HepG2 (cell line): ENCODE measurements around the gene KREMEN1. TPM values are rescaled to one million over a fixed set of nuclear protein-coding genes. Genes with fewer than 3 reads are reported as not detected.

Experiments
- ATAC-seq: fragments of 200-7000 bp; cut with Tn5 transposase; 3 replicates; pipeline ENCODE4 v1.9.1; 2020; ENCODE audit warnings: mild to moderate bottlenecking, moderate library complexity
- BruUV-seq: library from RNA; stranded (reverse); fragments of 400-500 nt; replicated peaks from 2 replicates; lab custom pipeline; 2021; lab: Mats Ljungman, UMichigan
- CTCF ChIA-PET: fragments of 300-600 bp; formaldehyde crosslinking; extraction: SDS; loops from one replicate; lab custom pipeline; 2021; ENCODE audit warnings: low total read pairs, inconsistent platforms, low intra/inter-chr PET ratio; lab: Yijun Ruan, JAX
- POLR2A ChIA-PET: fragments of 350-600 bp; sonication (Branson Sonifier 250); formaldehyde crosslinking; loops from one replicate; lab custom pipeline; 2020; ENCODE audit warnings: antibody characterized with exemption, inconsistent platforms; lab: Yijun Ruan, JAX
- DNase-seq: peaks from one replicate; pipeline ENCODE4 v3.0.0-alpha.2; 2015; ENCODE audit warnings: low spot score
- FAIRE-seq: peaks from 3 replicates; lab custom pipeline; 2011; peaks lifted over from hg19 to GRCh38; lab: Jason Lieb, UNC
- H2AFZ ChIP-seq: one replicate; pipeline ENCODE4 v1.6.1; 2011; ENCODE audit warnings: low read length, inconsistent platforms
- H3K27ac ChIP-seq: fragments of 300-600 bp; 3 replicates; pipeline ENCODE4 v1.8.0; 2011; ENCODE audit warnings: mixed run types, mild to moderate bottlenecking, mixed read lengths, low read length, inconsistent platforms; ENCODE audit not compliant: insufficient read depth; ENCODE audit errors: extremely low read length
- H3K27me3 ChIP-seq, 2 experiments: fragments of 200-600 bp in 1 of 2; 2 replicates in 1 of 2; 3 replicates in 1 of 2; pipeline versions ENCODE4 v1.6.0 to v1.8.0; 2011; ENCODE audit warnings: low read length in 2 of 2, mild to moderate bottlenecking in 2 of 2, moderate library complexity in 2 of 2, inconsistent platforms in 1 of 2; ENCODE audit not compliant: insufficient read depth in 2 of 2, control insufficient read depth in 1 of 2
- H3K36me3 ChIP-seq, 2 experiments: fragments of 200-600 bp in 1 of 2; replicated peaks in 1 of 2; 2 replicates in 1 of 2; 3 replicates in 1 of 2; pipeline versions ENCODE4 v1.5.1 to v1.8.0; 2011; ENCODE audit warnings: low read length in 2 of 2, inconsistent platforms in 1 of 2; ENCODE audit not compliant: insufficient read depth in 2 of 2, control insufficient read depth in 1 of 2
- H3K4me1 ChIP-seq: 2 replicates; pipeline ENCODE4 v1.5.1; 2012; ENCODE audit warnings: low read length, inconsistent platforms; ENCODE audit not compliant: insufficient read depth
- H3K4me2 ChIP-seq: 2 replicates; pipeline ENCODE4 v1.6.0; 2011; ENCODE audit warnings: low read depth, low read length, inconsistent platforms
- H3K4me3 ChIP-seq, 3 experiments: fragments of 200-600 bp in 1 of 3; sonication (generic), shearing (Covaris generic) in 1 of 3; replicated peaks in 1 of 3; 2 replicates each; pipeline ENCODE4 v1.5.1; 2011 to 2016; ENCODE audit warnings: low read length in 3 of 3, inconsistent platforms in 2 of 3, low read depth in 2 of 3, mild to moderate bottlenecking in 2 of 3, control low read depth in 1 of 3, mixed read lengths in 1 of 3; ENCODE audit not compliant: insufficient read depth in 1 of 3
- H3K79me2 ChIP-seq: one replicate; pipeline ENCODE4 v1.6.1; 2011; ENCODE audit warnings: low read length, inconsistent platforms; ENCODE audit not compliant: insufficient read depth
- H3K9ac ChIP-seq: 2 replicates; pipeline ENCODE4 v1.6.0; 2011; ENCODE audit warnings: mild to moderate bottlenecking, low read depth, low read length, inconsistent platforms; ENCODE audit not compliant: insufficient read depth
- H3K9me3 ChIP-seq: 2 replicates; pipeline ENCODE4 v1.5.1; 2012; ENCODE audit warnings: mild to moderate bottlenecking, low read length
- H4K20me1 ChIP-seq: 2 replicates; pipeline ENCODE4 v1.6.0; 2011; ENCODE audit warnings: inconsistent platforms, mild to moderate bottlenecking, low read length, moderate library complexity; ENCODE audit not compliant: insufficient read depth
- AHDC1 ChIP-seq: sonication (generic); formaldehyde crosslinking; IDR thresholded peaks from 2 replicates; pipeline ENCODE4 v1.5.1; 2020; ENCODE audit warnings: mild to moderate bottlenecking, missing genetic modification reagents, borderline replicate concordance
- EZH2 ChIP-seq: conservative IDR thresholded peaks from 2 replicates; pipeline ENCODE4 v1.6.1; 2012; ENCODE audit warnings: mild to moderate bottlenecking, low read depth, low read length, moderate library complexity
- RARA ChIP-seq: IDR thresholded peaks from 2 replicates; pipeline ENCODE4 v1.6.1; 2016; ENCODE audit warnings: missing genetic modification reagents, missing compliant biosample characterization
- SRSF1 ChIP-seq: fragments of 200-400 bp; formaldehyde crosslinking; optimal IDR thresholded peaks from 2 replicates; pipeline ENCODE3; 2017; ENCODE audit warnings: mild to moderate bottlenecking, low read depth, low read length, moderate library complexity
- TARDBP ChIP-seq: sonication (generic); formaldehyde crosslinking; IDR thresholded peaks from 2 replicates; pipeline ENCODE4 v1.8.0; 2022; ENCODE audit warnings: mild to moderate bottlenecking, missing genetic modification reagents
- U2AF1 ChIP-seq: fragments of 200-400 bp; formaldehyde crosslinking; optimal IDR thresholded peaks from 2 replicates; pipeline ENCODE3; 2017; ENCODE audit warnings: mild to moderate bottlenecking, low read depth, low read length
- ZNF180 ChIP-seq: sonication (generic); formaldehyde crosslinking; IDR thresholded peaks from 2 replicates; pipeline ENCODE4 v1.4.0; 2020; ENCODE audit warnings: low read depth, missing genetic modification reagents, borderline replicate concordance
- ZNF251 ChIP-seq: sonication (generic); formaldehyde crosslinking; IDR thresholded peaks from 2 replicates; pipeline ENCODE4 v1.9.0; 2021; ENCODE audit warnings: mild to moderate bottlenecking, missing genetic modification reagents
- ZNF616 ChIP-seq: sonication (generic); formaldehyde crosslinking; IDR thresholded peaks from 2 replicates; pipeline ENCODE4 v1.5.0; 2020; ENCODE audit warnings: low read depth, mild to moderate bottlenecking, missing genetic modification reagents
- WGBS: methylation state at CpG from one replicate; pipeline ENCODE4 v1.1.6; 2017; ENCODE audit warnings: low lambda C conversion rate; 5-methylcytosine and 5-hydroxymethylcytosine counted together
- in situ Hi-C: cut with HindIII; loops from 2 replicates; pipeline ENCODE4 v1.10.0; 2017; ENCODE audit warnings: low pct_unique_long_range_greater_than_20kb; ENCODE audit not compliant: extremely low pct_ligation_motif_present
- intact Hi-C: fragments of 100-400 bp; cut with micrococcal nuclease; formaldehyde crosslinking; loops from one replicate; pipeline ENCODE4 v1.10.0; 2022; ENCODE audit not compliant: unreplicated experiment
- polyA plus RNA-seq, 8 experiments: library from polyadenylated mRNA; depleted of rRNA in 3 of 8; stranded (reverse) in 7 of 8; unstranded in 1 of 8; fragments of >200 nt; fragmentation: Illumina TruSeq in 4 of 8; extraction: Trizol in 4 of 8; gene quantifications; 2 replicates each; pipeline versions ENCODE4 v1.2.1 to v1.2.3, GENCODE V29; 2011 to 2016; ENCODE audit warnings: low read depth in 4 of 8, missing spikeins in 1 of 8, mixed read lengths in 1 of 8; ENCODE audit not compliant: insufficient read depth in 1 of 8
- total RNA-seq, 5 experiments: library from RNA; depleted of rRNA; stranded (reverse); fragments of >200 nt; fragmentation: Illumina TruSeq; extraction: Trizol; gene quantifications; 2 replicates each; pipeline ENCODE4 v1.2.3, GENCODE V29; 2016; ENCODE audit warnings: low read depth in 1 of 5

Gene KREMEN1
- total and polyA plus RNA-seq, 2 of the 13 experiments (the other 11 are each of a cell fraction or from before 2014, with no cell fraction given): 9.8 to 13.8 TPM

GRCh38 chr22:29079218-29079901, 6.5 kb downstream of the KREMEN1 start:
- ChIA-PET POLR2A (no interaction called here), CTCF (no interaction called here)
- Histone ChIP-seq H3K27me3 (no peaks in the 10 kb centered on the region), H3K4me3 (no peak overlapping the region), H3K36me3 (no peaks in the 10 kb centered on the region), H2AFZ (no peak overlapping the region), H3K4me1 (peaks cover 11% of the 10 kb centered on the region), H3K79me2 (no peaks in the 10 kb centered on the region), H3K9ac (no peak overlapping the region), H3K9me3 (no peaks in the 10 kb centered on the region), H3K27ac (no peak overlapping the region), H3K4me2 (no peak overlapping the region), H4K20me1 (no peaks in the 10 kb centered on the region)
- in situ Hi-C loops: no loop called here
- intact Hi-C loops: no loop called here
- BruUV-seq: no TSS peak
- DNase-seq (no peak), ATAC-seq (no peak), FAIRE-seq (no peak)
- 94% methylated on average over 8 of the region's 8 CpGs for WGBS
- no peak for TF ChIP-seq ZNF180 (CRISPR knock-in tag)
- no peak for TF ChIP-seq EZH2
- no peak for TF ChIP-seq SRSF1
- no peak for TF ChIP-seq ZNF251
- no peak for TF ChIP-seq TARDBP (CRISPR knock-in tag)
- TF ChIP-seq AHDC1 (CRISPR knock-in tag): no peak
- no peak for TF ChIP-seq ZNF616 (CRISPR knock-in tag)
- TF ChIP-seq RARA (CRISPR knock-in tag): no peak
- no peak for TF ChIP-seq U2AF1
